SK-N-SH (cell line): ENCODE results near the gene DNASE2. TPM values are rescaled to one million over a fixed set of nuclear protein-coding genes. Genes with fewer than 3 reads are reported as not detected.

Experiments used
- CTCF ChIA-PET: fragments of 300-600, 350-600 bp; formaldehyde crosslinking; extraction: SDS; loops from one replicate; lab custom pipeline; 2021; lab: Yijun Ruan, JAX
- POLR2A ChIA-PET: fragments of 350-600 bp; sonication (Branson Sonifier 250); formaldehyde crosslinking; extraction: SDS; loops from one replicate; lab custom pipeline; 2020; ENCODE audit warnings: antibody characterized with exemption, inconsistent platforms; lab: Yijun Ruan, JAX
- DNase-seq: peaks from one replicate; pipeline ENCODE4 v3.0.0; 2012
- H2AFZ ChIP-seq: fragments of 200-600 bp; sonication (generic); 2 replicates; pipeline ENCODE4 v1.8.1; 2016; ENCODE audit warnings: antibody characterized with exemption, mild to moderate bottlenecking, low read depth
- H3F3A ChIP-seq: fragments of 200-600 bp; sonication (generic); replicated peaks from 2 replicates; pipeline ENCODE3; 2016; ENCODE audit warnings: antibody characterized with exemption, mild to moderate bottlenecking; ENCODE audit not compliant: insufficient read depth
- H3K27ac ChIP-seq, 2 experiments: fragments of 200-500 bp in 1 of 2; fragments of 200-600 bp in 1 of 2; sonication (Bioruptor generic) in 1 of 2; sonication (generic), shearing (Covaris generic) in 1 of 2; 2 replicates each; pipeline versions ENCODE4 v1.5.1 to v1.6.1; 2014 to 2016; ENCODE audit warnings: low read depth in 2 of 2, inconsistent platforms in 1 of 2, low read length in 1 of 2, mild to moderate bottlenecking in 1 of 2, mixed read lengths in 1 of 2
- H3K27me3 ChIP-seq: fragments of 200-600 bp; sonication (generic), shearing (Covaris generic); 2 replicates; pipeline ENCODE4 v1.6.1; 2016; ENCODE audit warnings: mixed run types; ENCODE audit not compliant: insufficient read depth
- H3K36me3 ChIP-seq, 2 experiments: fragments of 200-500 bp in 1 of 2; fragments of 200-600 bp in 1 of 2; sonication (Bioruptor generic) in 1 of 2; sonication (generic) in 1 of 2; replicated peaks in 1 of 2; 2 replicates each; pipeline versions ENCODE3 to v1.5.1; 2014 to 2016; ENCODE audit warnings: low read length in 1 of 2, mild to moderate bottlenecking in 1 of 2; ENCODE audit not compliant: insufficient read depth in 2 of 2, control insufficient read depth in 1 of 2
- H3K4me1 ChIP-seq, 2 experiments: fragments of 200-500 bp in 1 of 2; fragments of 200-600 bp in 1 of 2; sonication (Bioruptor generic) in 1 of 2; sonication (generic), shearing (Covaris generic) in 1 of 2; 2 replicates each; pipeline versions ENCODE4 v1.5.1 to v1.6.1; 2014 to 2016; ENCODE audit warnings: low read depth in 1 of 2, low read length in 1 of 2, mixed run types in 1 of 2; ENCODE audit not compliant: insufficient read depth in 2 of 2, control insufficient read depth in 1 of 2
- H3K4me2 ChIP-seq: fragments of 200-600 bp; sonication (generic), shearing (Covaris generic); 2 replicates; pipeline ENCODE4 v1.6.1; 2017; ENCODE audit warnings: mixed run types
- H3K4me3 ChIP-seq, 2 experiments: fragments of 200-500 bp in 1 of 2; fragments of 200-600 bp in 1 of 2; sonication (Bioruptor generic) in 1 of 2; sonication (generic), shearing (Covaris generic) in 1 of 2; 2 replicates each; pipeline versions ENCODE4 v1.5.1 to v1.8.1; 2014 to 2016; ENCODE audit warnings: low read depth in 2 of 2, inconsistent platforms in 1 of 2, low read length in 1 of 2, mild to moderate bottlenecking in 1 of 2, mixed read lengths in 1 of 2, moderate library complexity in 1 of 2
- H3K79me2 ChIP-seq: fragments of 200-600 bp; sonication (generic); 2 replicates; pipeline ENCODE4 v1.8.1; 2017; ENCODE audit warnings: mild to moderate bottlenecking; ENCODE audit not compliant: insufficient read depth
- H3K9ac ChIP-seq: fragments of 200-600 bp; sonication (generic); 2 replicates; pipeline ENCODE4 v1.6.1; 2017; ENCODE audit warnings: mixed run types
- H3K9me2 ChIP-seq: fragments of 200-600 bp; sonication (generic); 2 replicates; pipeline ENCODE4 v1.6.1; 2017; ENCODE audit warnings: mixed run types
- H3K9me3 ChIP-seq: fragments of 200-600 bp; sonication (generic); 2 replicates; pipeline ENCODE4 v1.6.1; 2017; ENCODE audit warnings: mixed run types, mild to moderate bottlenecking, moderate library complexity
- H4K20me1 ChIP-seq: fragments of 200-600 bp; sonication (generic); 2 replicates; pipeline ENCODE4 v1.6.1; 2017; ENCODE audit warnings: mild to moderate bottlenecking, mixed run types; ENCODE audit not compliant: insufficient read depth
- CTCF ChIP-seq: fragments of 200-600 bp; sonication (generic); IDR thresholded peaks from 2 replicates; pipeline ENCODE4 v1.6.1; 2017; ENCODE audit warnings: antibody characterized with exemption, mild to moderate bottlenecking, moderate library complexity
- EP300 ChIP-seq, 2 experiments: IDR thresholded peaks; 2 replicates each; pipeline versions ENCODE4 v1.4.0 to v1.6.1; 2012; ENCODE audit warnings: borderline replicate concordance in 1 of 2, low read depth in 1 of 2, low read length in 1 of 2
- JUND ChIP-seq: IDR thresholded peaks from 2 replicates; pipeline ENCODE4 v1.4.0; 2012
- MAX ChIP-seq: IDR thresholded peaks from 2 replicates; pipeline ENCODE4 v1.4.0; 2012; ENCODE audit warnings: low read depth
- MEF2A ChIP-seq: IDR thresholded peaks from 2 replicates; pipeline ENCODE4 v1.4.0; 2012; ENCODE audit warnings: low read depth, borderline replicate concordance
- MXI1 ChIP-seq: IDR thresholded peaks from 2 replicates; pipeline ENCODE4 v1.6.1; 2012; ENCODE audit warnings: mild to moderate bottlenecking, low read depth, low read length, improper control_type of control experiment
- NRF1 ChIP-seq: IDR thresholded peaks from 2 replicates; pipeline ENCODE4 v1.6.1; 2012; ENCODE audit warnings: low read depth, mild to moderate bottlenecking, low read length
- POLR2AphosphoS5 ChIP-seq: IDR thresholded peaks from 2 replicates; pipeline ENCODE4 v1.6.1; 2012; ENCODE audit warnings: low read depth, low read length
- REST ChIP-seq: IDR thresholded peaks from 2 replicates; pipeline ENCODE4 v1.6.1; 2012; ENCODE audit warnings: mild to moderate bottlenecking, low read depth, low read length, moderate library complexity
- RFX5 ChIP-seq: IDR thresholded peaks from 2 replicates; pipeline ENCODE4 v1.6.1; 2012; ENCODE audit warnings: mild to moderate bottlenecking, improper control_type of control experiment, low read length
- RXRA ChIP-seq: IDR thresholded peaks from 2 replicates; pipeline ENCODE4 v1.4.0; 2012; ENCODE audit warnings: low read depth, mild to moderate bottlenecking, borderline replicate concordance
- SMC3 ChIP-seq: IDR thresholded peaks from 2 replicates; pipeline ENCODE4 v1.6.1; 2012; ENCODE audit warnings: low read depth, low read length, improper control_type of control experiment
- TAF1 ChIP-seq: IDR thresholded peaks from 2 replicates; pipeline ENCODE4 v1.6.1; 2012; ENCODE audit warnings: low read depth, mild to moderate bottlenecking, low read length, moderate library complexity, borderline replicate concordance
- USF2 ChIP-seq: fragments of 150-350 bp; IDR thresholded peaks from 2 replicates; pipeline ENCODE4 v1.6.1; 2017; ENCODE audit warnings: antibody characterized with exemption, low read length, low read depth, borderline replicate concordance
- YY1 ChIP-seq: IDR thresholded peaks from 2 replicates; pipeline ENCODE4 v1.4.0; 2012; ENCODE audit warnings: low read depth, mild to moderate bottlenecking
- WGBS: methylation state at CpG from one replicate; pipeline ENCODE4 v1.1.6; 2017; ENCODE audit warnings: low lambda C conversion rate; 5-methylcytosine and 5-hydroxymethylcytosine counted together
- polyA plus RNA-seq, 3 experiments: library from polyadenylated mRNA; depleted of rRNA; stranded (reverse); fragments of >200 nt; gene quantifications; 2 replicates each; pipeline ENCODE4 v1.2.3, GENCODE V29; 2012

Gene DNASE2
- polyA plus RNA-seq, 1 of the 3 experiments (the other 2 are of a cell fraction): 29.8 TPM

GRCh38 chr19:12838886-12839756 is 42.1 kb downstream of the DNASE2 start:
- Histone ChIP-seq H3K9me3 (no peaks in the 10 kb centered on the region), H3K9ac (peak overlapping the region; percentile 43; the same call in 1 of the 2 replicates)
- TF ChIP-seq MXI1 (peak; percentile 73; the same call in 1 of the 2 replicates), YY1 (no peak), MAX (0 out of 2 replicates have a peak, but pooled peaks have one; percentile 37), CTCF (no peak), RFX5 (no peak), TAF1 (no peak), JUND (no peak), RXRA (no peak), POLR2AphosphoS5 (no peak)
- TF ChIP-seq, all 33 proteins: peak for 2
- peak; percentile 55 for DNase-seq
- H3K79me2 ChIP-seq: no peaks in the 10 kb centered on the region
- peaks cover 0 to 45% of the 10 kb centered on the region in 2 experiments; a peak in 1 of 4 replicates for H3K4me1 ChIP-seq
- H2AFZ ChIP-seq: no peak overlapping the region
- H4K20me1 ChIP-seq: no peaks in the 10 kb centered on the region
- H3K9me2 ChIP-seq: no peaks in the 10 kb centered on the region
- CTCF ChIA-PET: interaction anchor here (0.6 to 3.1 kb wide), 15 partner anchors 8 to 1690 kb away, joined by 3 to 19 read pairs (median 4); partner anchors contain the start of gene THSD8
- peak overlapping the region; percentile 73 to 81 for H3K4me3 ChIP-seq
- H3K36me3 ChIP-seq: no peaks in the 10 kb centered on the region
- H3K27ac ChIP-seq: peak overlapping the region in 1 of 2 experiments; percentile 76; a peak in 2 of 4 replicates
- H3F3A ChIP-seq: peaks cover 30% of the 10 kb centered on the region
- POLR2A ChIA-PET: interaction anchor here (1.3 kb wide), 1 partner anchor 52 kb away, joined by 4 read pairs; the partner anchor contains the start of gene GCDH
- peak overlapping the region; percentile 87 for H3K4me2 ChIP-seq
- WGBS: 30% methylated on average over 21 of the region's 21 CpGs
- no peaks in the 10 kb centered on the region for H3K27me3 ChIP-seq

GRCh38 chr19:12838182-12838885 is 42.9 kb downstream of the DNASE2 start, which contains the start of gene MAST1:
MAST1 (plus strand) TSS chr19:12838515; CDS start chr19:12838573, 58 bp downstream.
- Histone ChIP-seq H3K4me1 (peaks cover under 1 to 47% of the 10 kb centered on the region in 2 experiments; a peak in 2 of 4 replicates), H3K9me3 (no peaks in the 10 kb centered on the region), H3F3A (peaks cover 30% of the 10 kb centered on the region), H2AFZ (peak within 1 kb of the TSS; percentile 85; the same call in 1 of the 2 replicates), H3K9ac (peak within 1 kb of the TSS; percentile 43; the same call in 1 of the 2 replicates), H4K20me1 (no peaks in the 10 kb centered on the region), H3K9me2 (no peaks in the 10 kb centered on the region), H3K4me3 (peak within 1 kb of the TSS; percentile 73 to 81), H3K27ac (peak within 1 kb of the TSS in 1 of 2 experiments; percentile 76; a peak in 2 of 4 replicates), H3K4me2 (peak within 1 kb of the TSS; percentile 87), H3K27me3 (no peaks in the 10 kb centered on the region), H3K36me3 (no peaks in the 10 kb centered on the region), H3K79me2 (no peaks in the 10 kb centered on the region)
- ChIA-PET CTCF (interaction anchor here (0.6 to 3.1 kb wide), 15 partner anchors 9 to 1691 kb away, joined by 3 to 19 read pairs (median 4); partner anchors contain the start of gene THSD8), POLR2A (interaction anchor here (1.3 kb wide), 1 partner anchor 52 kb away, joined by 4 read pairs; the partner anchor contains the start of gene GCDH)
- DNase-seq: peak; percentile 94
- WGBS: under 1% methylated on average over 19 of the region's 69 CpGs
- TF ChIP-seq REST (no peak), MXI1 (peak; percentile 51; the same call in 1 of the 2 replicates), USF2 (no peak), NRF1 (peak; percentile 12; the same call in 1 of the 2 replicates), SMC3 (peak; percentile 11; the same call in 1 of the 2 replicates), EP300 (IDR thresholded peaks at IDR 0.05; ENCODE audit: borderline replicate concordance in 1 of 2, low read depth in 1 of 2, low read length in 1 of 2) (no peak), MEF2A (no peak)
